BJ (cell line): Measurements from ENCODE around the gene PCDHB5. TPM values are rescaled to one million over a fixed set of nuclear protein-coding genes. Genes with fewer than 3 reads are reported as not detected.
"Not testable (repeated sequence)": the region's sequence is repeated elsewhere in the genome, so short reads cannot be mapped to it uniquely, and the experiment has no call there.

Experiments
- CTCF ChIA-PET: fragments of 350-600 bp; formaldehyde crosslinking; extraction: SDS; loops from one replicate; lab custom pipeline; 2021; ENCODE audit warnings: antibody characterized with exemption, inconsistent platforms; lab: Yijun Ruan, JAX
- POLR2A ChIA-PET: fragments of 300-600 bp; sonication (Branson Sonifier 250); formaldehyde crosslinking; extraction: SDS; loops from one replicate; lab custom pipeline; 2021; ENCODE audit warnings: antibody characterized with exemption; lab: Charles Lee
- DNase-seq: peaks from one replicate; pipeline ENCODE4 v3.0.0-alpha.2; 2011; ENCODE audit warnings: low read depth
- H3K27me3 ChIP-seq: 2 replicates; pipeline ENCODE4 v1.6.0; 2011; ENCODE audit warnings: low read length; ENCODE audit not compliant: control insufficient read depth, insufficient read depth
- H3K36me3 ChIP-seq: 2 replicates; pipeline ENCODE4 v1.5.1; 2011; ENCODE audit warnings: low read length; ENCODE audit not compliant: control insufficient read depth, insufficient read depth
- H3K4me3 ChIP-seq: 2 replicates; pipeline ENCODE4 v1.5.1; 2011; ENCODE audit warnings: low read depth, mild to moderate bottlenecking, control low read depth, low read length
- polyA plus RNA-seq: library from polyadenylated mRNA; depleted of rRNA; stranded (reverse); fragments of >200 nt; gene quantifications from 2 replicates; pipeline ENCODE4 v1.2.3, GENCODE V29; 2011; rRNA removed
- TF ChIP-seq, protein P1 (sequence below): IDR thresholded peaks from 2 replicates; pipeline ENCODE4 v1.5.1; 2011; ENCODE audit warnings: low read depth, mild to moderate bottlenecking, control low read depth, inconsistent platforms, low read length, moderate library complexity; ENCODE audit not compliant: insufficient read depth

Gene PCDHB5
- polyA plus RNA-seq, 1 experiment, result 0.22 TPM

DNA sequence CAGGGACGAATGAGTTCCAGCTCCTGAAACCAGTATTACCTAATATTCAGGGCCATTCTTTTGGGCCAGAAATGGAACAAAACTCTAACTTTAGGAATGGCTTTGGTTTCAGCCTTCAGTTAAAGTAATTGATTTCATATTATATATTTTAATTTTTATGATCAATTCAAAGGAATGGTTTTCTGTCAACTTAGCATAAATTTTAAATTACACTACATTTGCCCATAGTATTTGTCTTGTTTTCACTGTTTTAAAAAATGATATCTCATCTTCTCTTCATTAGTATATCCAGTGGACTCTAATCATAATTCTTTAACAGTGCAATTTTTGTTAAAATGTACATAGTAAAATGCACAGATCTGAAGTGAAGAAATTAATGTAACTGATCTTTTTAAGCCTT lies 45.3 kb downstream of the PCDHB5 start:
- TF ChIP-seq, protein P1, sequence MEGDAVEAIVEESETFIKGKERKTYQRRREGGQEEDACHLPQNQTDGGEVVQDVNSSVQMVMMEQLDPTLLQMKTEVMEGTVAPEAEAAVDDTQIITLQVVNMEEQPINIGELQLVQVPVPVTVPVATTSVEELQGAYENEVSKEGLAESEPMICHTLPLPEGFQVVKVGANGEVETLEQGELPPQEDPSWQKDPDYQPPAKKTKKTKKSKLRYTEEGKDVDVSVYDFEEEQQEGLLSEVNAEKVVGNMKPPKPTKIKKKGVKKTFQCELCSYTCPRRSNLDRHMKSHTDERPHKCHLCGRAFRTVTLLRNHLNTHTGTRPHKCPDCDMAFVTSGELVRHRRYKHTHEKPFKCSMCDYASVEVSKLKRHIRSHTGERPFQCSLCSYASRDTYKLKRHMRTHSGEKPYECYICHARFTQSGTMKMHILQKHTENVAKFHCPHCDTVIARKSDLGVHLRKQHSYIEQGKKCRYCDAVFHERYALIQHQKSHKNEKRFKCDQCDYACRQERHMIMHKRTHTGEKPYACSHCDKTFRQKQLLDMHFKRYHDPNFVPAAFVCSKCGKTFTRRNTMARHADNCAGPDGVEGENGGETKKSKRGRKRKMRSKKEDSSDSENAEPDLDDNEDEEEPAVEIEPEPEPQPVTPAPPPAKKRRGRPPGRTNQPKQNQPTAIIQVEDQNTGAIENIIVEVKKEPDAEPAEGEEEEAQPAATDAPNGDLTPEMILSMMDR, result no peak
- DNase-seq, result no peak
- ChIA-PET CTCF (interaction anchor here (1.0 kb wide), 1 partner anchor 13 kb away, joined by 3 read pairs; no protein-coding TSS in a partner anchor), POLR2A (no interaction called here)
- no peaks in the 10 kb centered on the region for H3K27me3 ChIP-seq
- no peak overlapping the region for H3K4me3 ChIP-seq
- H3K36me3 ChIP-seq, result no peaks in the 10 kb centered on the region

DNA sequence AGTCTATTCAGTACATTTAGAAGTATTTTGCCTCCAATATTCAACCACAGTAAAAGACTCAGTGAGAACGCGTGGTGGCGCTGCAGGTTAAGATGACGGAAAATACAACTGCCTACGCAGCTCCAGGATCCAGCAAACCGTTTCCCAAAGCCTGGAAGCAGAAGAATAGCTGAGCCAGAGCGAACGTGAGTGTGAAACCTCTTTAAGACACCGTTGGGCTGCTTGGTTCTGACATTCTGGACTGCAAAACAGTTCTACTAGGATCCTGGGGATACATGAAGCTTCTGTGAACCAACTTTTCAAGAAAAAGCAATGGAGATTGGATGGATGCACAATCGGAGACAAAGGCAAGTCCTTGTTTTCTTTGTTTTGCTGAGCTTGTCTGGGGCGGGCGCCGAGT lies 47.2 kb downstream of the PCDHB5 start, which contains the start of gene PCDHB16:
Gene PCDHB16, plus strand, starts transcription at position 140 of the 400 bp plus-strand sequence. Its CDS starts 173 bp downstream, at position 313.
- Histone ChIP-seq H3K4me3 (peak within 1 kb of the TSS; percentile 2; the same call in 1 of the 2 replicates), H3K36me3 (no peaks in the 10 kb centered on the region), H3K27me3 (no peaks in the 10 kb centered on the region)
- TF ChIP-seq, protein P1, result peak; percentile 33
- DNase-seq, result no peak
- ChIA-PET CTCF (interaction anchor here (0.6 to 1.6 kb wide), 10 partner anchors 9 to 409 kb away, joined by 3 to 5 read pairs (median 3); partner anchors contain the start of genes PCDHB10, PCDHB7 and PCDHGB7), POLR2A (no interaction called here)

DNA sequence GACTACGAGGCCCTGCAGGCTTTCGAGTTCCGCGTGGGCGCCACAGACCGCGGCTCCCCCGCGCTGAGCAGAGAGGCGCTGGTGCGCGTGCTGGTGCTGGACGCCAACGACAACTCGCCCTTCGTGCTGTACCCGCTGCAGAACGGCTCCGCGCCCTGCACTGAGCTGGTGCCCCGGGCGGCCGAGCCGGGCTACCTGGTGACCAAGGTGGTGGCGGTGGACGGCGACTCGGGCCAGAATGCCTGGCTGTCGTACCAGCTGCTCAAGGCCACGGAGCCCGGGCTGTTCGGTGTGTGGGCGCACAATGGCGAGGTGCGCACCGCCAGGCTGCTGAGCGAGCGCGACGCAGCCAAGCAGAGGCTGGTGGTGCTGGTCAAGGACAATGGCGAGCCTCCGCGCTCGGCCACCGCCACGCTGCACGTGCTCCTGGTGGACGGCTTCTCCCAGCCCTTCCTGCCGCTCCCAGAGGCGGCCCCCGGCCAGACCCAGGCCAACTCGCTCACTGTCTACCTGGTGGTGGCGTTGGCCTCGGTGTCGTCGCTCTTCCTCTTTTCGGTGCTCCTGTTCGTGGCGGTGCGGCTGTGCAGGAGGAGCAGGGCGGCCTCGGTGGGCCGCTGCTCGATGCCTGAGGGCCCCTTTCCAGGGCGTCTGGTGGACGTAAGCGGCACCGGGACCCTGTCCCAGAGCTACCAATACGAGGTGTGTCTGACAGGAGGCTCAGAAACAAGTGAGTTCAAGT lies 49.3 kb downstream of the PCDHB5 start:
- H3K27me3 ChIP-seq, CTCF ChIA-PET, POLR2A ChIA-PET, H3K4me3 ChIP-seq, H3K36me3 ChIP-seq, DNase-seq: not testable (repeated sequence)

DNA sequence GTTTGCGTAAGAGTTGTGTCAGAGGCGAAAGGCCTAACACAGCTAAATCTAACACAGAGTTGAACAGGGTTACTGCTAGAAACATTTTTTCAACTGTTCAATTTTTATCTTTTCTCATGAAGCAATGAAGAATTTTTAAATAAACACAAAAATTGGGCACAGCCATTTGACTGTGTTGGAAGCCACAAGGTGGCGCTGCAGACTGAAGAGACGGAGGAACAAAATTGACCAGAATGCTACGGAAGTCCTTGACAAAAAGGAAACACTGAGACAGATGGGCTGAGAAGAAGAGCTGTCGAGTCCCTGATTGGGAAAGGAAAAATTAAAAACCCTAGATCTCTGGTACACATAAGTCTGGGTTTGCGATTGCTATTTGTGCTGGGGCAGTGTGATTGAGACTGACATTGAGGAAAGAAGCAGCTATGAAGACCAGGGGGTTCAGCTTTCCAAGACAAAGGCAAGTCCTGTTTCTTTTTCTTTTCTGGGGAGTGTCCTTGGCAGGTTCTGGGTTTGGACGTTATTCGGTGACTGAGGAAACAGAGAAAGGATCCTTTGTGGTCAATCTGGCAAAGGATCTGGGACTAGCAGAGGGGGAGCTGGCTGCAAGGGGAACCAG lies 52.0 kb downstream of the PCDHB5 start, which contains the start of gene PCDHB9:
Gene PCDHB9, plus strand, starts transcription at position 265 of the 616 bp plus-strand sequence. Its CDS starts 158 bp downstream, at position 423.
- no peaks in the 10 kb centered on the region for H3K27me3 ChIP-seq
- POLR2A ChIA-PET, result interaction anchor here (0.6 kb wide), 1 partner anchor 405 kb away, joined by 4 read pairs; no protein-coding TSS in a partner anchor
- TF ChIP-seq, protein P1, result peak; percentile 50
- H3K4me3 ChIP-seq, result peak within 1 kb of the TSS; percentile 31
- no peaks in the 10 kb centered on the region for H3K36me3 ChIP-seq
- no peak for DNase-seq
- CTCF ChIA-PET, result interaction anchor here (0.7 to 2.2 kb wide), 8 partner anchors 12 to 379 kb away, joined by 3 to 8 read pairs (median 3); partner anchors contain the start of genes PCDHB11, PCDHB6, PCDHGB3 and TAF7

Other genes starting within 250 kb of the PCDHB5 start
- 0.02 TPM in 1 of 2 replicates, not detected in the other for gene PCDHAC1, start 208.9 kb upstream of the PCDHB5 start, polyA plus RNA-seq
- gene PCDHAC2, start 168.7 kb upstream of the PCDHB5 start, polyA plus RNA-seq, result 0.06 TPM in 1 of 2 replicates, not detected in the other
- not detected in 2 replicates for gene PCDHB1, start 83.8 kb upstream of the PCDHB5 start, polyA plus RNA-seq
- gene PCDHB2, start 40.6 kb upstream of the PCDHB5 start, polyA plus RNA-seq, result 0.42 and 0.99 TPM in 2 replicates
- gene PCDHB3, start 34.7 kb upstream of the PCDHB5 start, polyA plus RNA-seq, result 0.23 and 0.31 TPM in 2 replicates
- gene PCDHB4, start 13.4 kb upstream of the PCDHB5 start, polyA plus RNA-seq, result 0.02 TPM in 2 replicates
- 0.20 and 0.26 TPM in 2 replicates for gene PCDHB6, start 14.9 kb downstream of the PCDHB5 start, polyA plus RNA-seq
- 0.31 and 0.44 TPM in 2 replicates for gene PCDHB7, start 37.4 kb downstream of the PCDHB5 start, polyA plus RNA-seq
- gene PCDHB8, start 42.6 kb downstream of the PCDHB5 start, polyA plus RNA-seq, result 0.11 and 0.17 TPM in 2 replicates
- 0.21 and 0.32 TPM in 2 replicates for gene PCDHB16, start 47.2 kb downstream of the PCDHB5 start, polyA plus RNA-seq
- 0.22 and 0.49 TPM in 2 replicates for gene PCDHB9, start 52.0 kb downstream of the PCDHB5 start, polyA plus RNA-seq
- 0.18 and 0.28 TPM in 2 replicates for gene PCDHB10, start 57.1 kb downstream of the PCDHB5 start, polyA plus RNA-seq
- 0.10 and 0.22 TPM in 2 replicates for gene PCDHB11, start 64.4 kb downstream of the PCDHB5 start, polyA plus RNA-seq
- 0.09 and 0.13 TPM in 2 replicates for gene PCDHB12, start 73.5 kb downstream of the PCDHB5 start, polyA plus RNA-seq
- 0.16 and 0.23 TPM in 2 replicates for gene PCDHB13, start 78.7 kb downstream of the PCDHB5 start, polyA plus RNA-seq
- 0.42 and 0.47 TPM in 2 replicates for gene PCDHB14, start 88.1 kb downstream of the PCDHB5 start, polyA plus RNA-seq
- 0.45 and 0.52 TPM in 2 replicates for gene PCDHB15, start 110.2 kb downstream of the PCDHB5 start, polyA plus RNA-seq
- not detected in 2 replicates for gene SLC25A2, start 168.8 kb downstream of the PCDHB5 start, polyA plus RNA-seq
- 25.5 and 46.7 TPM in 2 replicates for gene TAF7, start 185.6 kb downstream of the PCDHB5 start, polyA plus RNA-seq
- 1.8 and 1.9 TPM in 2 replicates for gene PCDHGA1, start 195.3 kb downstream of the PCDHB5 start, polyA plus RNA-seq
- 6.7 and 6.8 TPM in 2 replicates for gene PCDHGA2, start 203.6 kb downstream of the PCDHB5 start, polyA plus RNA-seq
- 1.9 and 2.5 TPM in 2 replicates for gene PCDHGA3, start 208.6 kb downstream of the PCDHB5 start, polyA plus RNA-seq
- 2.0 and 2.2 TPM in 2 replicates for gene PCDHGB1, start 214.9 kb downstream of the PCDHB5 start, polyA plus RNA-seq
- 3.0 and 4.0 TPM in 2 replicates for gene PCDHGA4, start 219.8 kb downstream of the PCDHB5 start, polyA plus RNA-seq
- gene PCDHGB2, start 224.8 kb downstream of the PCDHB5 start, polyA plus RNA-seq, result 3.7 and 4.0 TPM in 2 replicates
- 1.2 and 1.6 TPM in 2 replicates for gene PCDHGA5, start 229.0 kb downstream of the PCDHB5 start, polyA plus RNA-seq
- 2.7 and 3.0 TPM in 2 replicates for gene PCDHGB3, start 235.0 kb downstream of the PCDHB5 start, polyA plus RNA-seq
- gene PCDHGA6, start 238.7 kb downstream of the PCDHB5 start, polyA plus RNA-seq, result 3.3 and 4.3 TPM in 2 replicates
- gene PCDHGA7, start 247.5 kb downstream of the PCDHB5 start, polyA plus RNA-seq, result 1.8 and 3.6 TPM in 2 replicates